Thymus (tissue), 11 donors: ENCODE data around the gene REN. TPM values are rescaled to one million over a fixed set of nuclear protein-coding genes. Genes with fewer than 3 reads are reported as not detected.

ENCODE experiments used
- DNase-seq, 9 donors: peaks; one replicate each; pipeline ENCODE4 v3.0.0-alpha.2; 2013; ENCODE audit warnings: low spot score in 9 of 9, low read depth in 6 of 9, missing footprints in 1 of 9
- H3K27ac ChIP-seq, 2 donors: one replicate each; pipeline ENCODE4 v1.5.1; 2013; ENCODE audit warnings: control low read depth in 1 of 2, low read depth in 1 of 2, low read length in 1 of 2, mild to moderate bottlenecking in 1 of 2, moderate library complexity in 1 of 2
- H3K27me3 ChIP-seq, 2 donors: one replicate each; pipeline ENCODE4 v1.5.1; 2013; ENCODE audit warnings: low read length in 1 of 2; ENCODE audit not compliant: control insufficient read depth in 2 of 2, insufficient read depth in 1 of 2
- H3K36me3 ChIP-seq, 2 donors: one replicate each; pipeline ENCODE4 v1.5.1; 2013; ENCODE audit warnings: low read length in 1 of 2, mild to moderate bottlenecking in 1 of 2, moderate library complexity in 1 of 2; ENCODE audit not compliant: control insufficient read depth in 2 of 2, insufficient read depth in 2 of 2
- H3K4me1 ChIP-seq, 2 donors: one replicate each; pipeline ENCODE4 v1.5.1; 2013; ENCODE audit warnings: low read length in 2 of 2; ENCODE audit not compliant: control insufficient read depth in 2 of 2, insufficient read depth in 2 of 2
- H3K4me3 ChIP-seq, 2 donors: one replicate each; pipeline ENCODE4 v1.5.1; 2013; ENCODE audit warnings: low read length in 2 of 2, control low read depth in 1 of 2, mild to moderate bottlenecking in 1 of 2
- H3K9me3 ChIP-seq, 2 donors: one replicate each; pipeline ENCODE4 v1.5.1; 2013; ENCODE audit warnings: low read length in 1 of 2, mild to moderate bottlenecking in 1 of 2; ENCODE audit not compliant: control insufficient read depth in 2 of 2, insufficient read depth in 1 of 2
- WGBS: extraction: QIAGEN DNeasy Blood & Tissue Kit; methylation state at CpG from one replicate; pipeline ENCODE4 v1.1.7; 2013; 5-methylcytosine and 5-hydroxymethylcytosine counted together
- polyA plus RNA-seq: library from polyadenylated mRNA; stranded (reverse); fragments of 200-250 nt; gene quantifications from one replicate; pipeline ENCODE4 v1.2.3, GENCODE V29; 2013
- total RNA-seq: library from RNA; stranded (reverse); fragments of 120-200 nt; gene quantifications from one replicate; pipeline ENCODE4 v1.2.4, GENCODE V29; 2013
- donor health status: healthy.

The REN gene
- total and polyA plus RNA-seq, 2 donors: 0.66 to 1.9 TPM

DNA sequence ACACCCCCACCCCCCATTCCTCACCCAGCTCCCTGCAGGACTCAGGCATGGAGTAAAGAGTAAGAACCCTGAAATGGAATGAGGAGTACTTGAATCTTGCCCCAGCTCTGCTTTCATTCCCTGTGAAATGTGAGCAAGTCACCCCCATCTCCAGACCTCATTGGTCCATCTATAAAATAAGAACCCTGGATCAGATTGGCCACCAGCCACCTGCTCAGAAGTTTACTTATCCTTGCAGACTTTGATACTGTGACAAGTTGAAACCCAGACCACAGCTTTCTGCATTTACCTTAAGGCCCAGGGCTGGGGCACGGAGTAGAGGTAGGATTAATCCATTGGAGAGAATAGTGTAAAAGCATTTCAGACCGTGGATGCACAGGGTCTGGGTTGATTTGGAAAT lies 27.9 kb upstream of the REN start:
- H3K4me3 ChIP-seq: no peak overlapping the region
- peaks cover 0 to 5% of the 10 kb centered on the region in 2 donors for H3K9me3 ChIP-seq
- H3K27me3 ChIP-seq: peaks cover 0 to 12% of the 10 kb centered on the region in 2 donors
- 93% methylated on average over 2 of the region's 2 CpGs for WGBS
- peaks cover 11 to 62% of the 10 kb centered on the region in 2 donors for H3K4me1 ChIP-seq
- no peaks in the 10 kb centered on the region for H3K36me3 ChIP-seq
- DNase-seq: no peak
- no peak overlapping the region for H3K27ac ChIP-seq

DNA sequence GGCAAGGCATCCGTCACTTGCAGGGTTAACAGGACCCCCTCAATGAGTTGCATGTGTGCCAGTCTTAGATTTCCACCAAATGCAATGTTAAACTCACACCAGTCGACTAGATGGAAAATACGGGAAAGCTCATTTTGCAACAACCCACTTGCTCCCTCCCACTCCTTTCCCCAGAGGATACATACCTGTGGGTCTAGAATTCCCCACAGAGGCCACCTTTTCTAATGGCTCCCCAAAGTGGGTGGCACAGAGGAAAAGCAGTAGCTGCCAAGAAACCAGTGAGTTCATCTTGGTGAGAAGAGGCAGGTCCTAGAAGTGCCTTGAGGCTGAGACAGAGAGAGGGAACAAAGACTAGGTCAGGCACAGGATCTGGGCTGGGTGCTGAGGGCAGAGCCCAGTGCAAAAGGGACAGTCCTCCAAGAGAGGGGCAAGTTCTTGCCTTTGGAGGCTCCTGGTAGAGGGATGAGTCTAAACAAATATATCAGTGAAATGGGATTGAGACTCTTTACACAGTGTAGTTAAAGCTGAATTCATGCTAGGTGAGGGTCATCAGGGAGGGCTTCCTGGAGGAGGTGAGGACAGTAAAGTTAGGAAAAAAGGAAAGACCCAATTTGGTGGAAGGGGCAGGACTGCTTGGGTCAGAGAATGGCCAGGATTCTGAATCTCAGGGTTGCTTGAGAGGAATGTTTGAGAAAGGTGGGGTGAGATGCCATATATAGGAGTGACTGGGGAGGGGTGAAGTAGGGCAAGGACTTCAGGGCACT lies 26.6 kb upstream of the REN start:
- H3K27me3 ChIP-seq: peaks cover 0 to 14% of the 10 kb centered on the region in 2 donors
- H3K4me3 ChIP-seq: no peak overlapping the region
- WGBS: 88% methylated on average over 3 of the region's 3 CpGs
- no peak for DNase-seq
- no peaks in the 10 kb centered on the region for H3K36me3 ChIP-seq
- H3K27ac ChIP-seq: no peak overlapping the region
- peaks cover 0 to 8% of the 10 kb centered on the region in 2 donors for H3K9me3 ChIP-seq
- peaks cover 11 to 65% of the 10 kb centered on the region in 2 donors for H3K4me1 ChIP-seq

DNA sequence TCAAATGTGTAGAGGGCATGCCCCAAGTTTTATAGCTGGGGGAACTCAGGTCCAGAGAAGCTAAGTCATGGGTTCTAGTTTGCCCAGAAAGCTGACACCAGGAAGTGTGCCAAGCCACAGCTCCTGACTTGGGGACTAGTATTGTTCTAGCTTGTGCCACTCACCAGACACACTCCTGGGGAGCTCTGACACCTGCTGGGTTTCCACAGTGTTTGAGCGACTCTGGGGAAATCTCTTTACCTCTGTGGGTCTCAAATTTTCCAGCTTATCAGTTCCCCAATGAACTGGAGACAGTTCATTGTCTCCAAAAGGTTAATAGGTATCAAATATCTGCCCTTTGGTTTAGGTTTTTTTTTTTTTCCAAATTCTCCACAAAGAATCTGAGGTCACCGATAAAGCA lies 25.9 kb upstream of the REN start:
- Histone ChIP-seq H3K4me3 (no peak overlapping the region), H3K4me1 (peaks cover 11 to 65% of the 10 kb centered on the region in 2 donors), H3K27me3 (peaks cover 0 to 11% of the 10 kb centered on the region in 2 donors), H3K27ac (no peak overlapping the region), H3K9me3 (peaks cover 0 to 8% of the 10 kb centered on the region in 2 donors), H3K36me3 (no peaks in the 10 kb centered on the region)
- WGBS: 100% methylated on average over 2 of the region's 2 CpGs
- DNase-seq: no peak

- Histone ChIP-seq H3K36me3 (no peaks in the 10 kb centered on the region), H3K4me1 (peaks cover 11 to 62% of the 10 kb centered on the region in 2 donors)
Measured at GRCh38 chr1:204191456-204191855, 25.3 kb upstream of the REN start.

GRCh38 chr1:204190212-204191211 lies 24.4 kb upstream of the REN start:
- Histone ChIP-seq H3K36me3 (no peaks in the 10 kb centered on the region), H3K4me3 (peak overlapping the region; percentile 28 to 38), H3K27me3 (peaks cover 0 to 6% of the 10 kb centered on the region in 2 donors), H3K9me3 (peaks cover 0 to 8% of the 10 kb centered on the region in 2 donors), H3K4me1 (peaks cover 11 to 61% of the 10 kb centered on the region in 2 donors), H3K27ac (peak overlapping the region; percentile 1 to 65)
- peak in 5 of 9 donors; percentile 48 to 76 (median 55) for DNase-seq
- WGBS: 13% methylated on average over 44 of the region's 44 CpGs

More at GRCh38 chr1:204191456-204191855, 25.3 kb upstream of the REN start:
- Histone ChIP-seq H3K27me3 (peaks cover 0 to 6% of the 10 kb centered on the region in 2 donors), H3K4me3 (no peak overlapping the region), H3K27ac (no peak overlapping the region), H3K9me3 (peaks cover 0 to 8% of the 10 kb centered on the region in 2 donors)
- 95% methylated on average over 7 of the region's 7 CpGs for WGBS
- DNase-seq: no peak

GRCh38 chr1:204188959-204189639 lies 23.0 kb upstream of the REN start:
- peaks cover 0 to 8% of the 10 kb centered on the region in 2 donors for H3K9me3 ChIP-seq
- 76% methylated on average over 11 of the region's 11 CpGs for WGBS
- no peak for DNase-seq

DNA sequence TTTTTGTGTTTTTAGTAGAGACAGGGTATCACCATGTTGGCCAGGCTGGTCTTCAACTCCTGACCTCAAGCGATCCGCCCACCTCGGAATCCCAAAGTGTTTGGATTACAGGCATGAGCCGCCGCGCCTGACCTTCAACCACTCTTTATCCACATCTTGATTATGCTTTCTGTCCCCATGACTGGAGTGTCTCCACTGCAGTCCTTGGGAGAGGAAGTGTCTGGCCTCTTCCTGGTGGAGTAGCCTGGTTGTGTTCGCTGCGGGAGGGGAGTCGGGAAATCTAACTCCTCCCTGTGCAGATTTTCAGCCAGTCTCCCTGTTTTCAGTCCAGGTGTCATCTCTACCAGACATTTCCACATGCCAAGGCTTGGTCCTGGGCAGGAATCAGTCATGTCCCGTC lies 20.5 kb upstream of the REN start:
- peaks cover 11 to 33% of the 10 kb centered on the region in 2 donors for H3K4me1 ChIP-seq
- peaks cover 0 to 6% of the 10 kb centered on the region in 2 donors for H3K27me3 ChIP-seq
- no peak for DNase-seq
- no peaks in the 10 kb centered on the region for H3K36me3 ChIP-seq
- H3K9me3 ChIP-seq: peaks cover 0 to 8% of the 10 kb centered on the region in 2 donors
- no peak overlapping the region for H3K27ac ChIP-seq
- 96% methylated on average over 10 of the region's 10 CpGs for WGBS
- no peak overlapping the region for H3K4me3 ChIP-seq

More at GRCh38 chr1:204188959-204189639, 23.0 kb upstream of the REN start:
- H3K4me1 ChIP-seq: peaks cover 11 to 51% of the 10 kb centered on the region in 2 donors
- no peak overlapping the region for H3K27ac ChIP-seq
- no peak overlapping the region for H3K4me3 ChIP-seq
- H3K36me3 ChIP-seq: no peaks in the 10 kb centered on the region
- peaks cover 0 to 6% of the 10 kb centered on the region in 2 donors for H3K27me3 ChIP-seq

DNA sequence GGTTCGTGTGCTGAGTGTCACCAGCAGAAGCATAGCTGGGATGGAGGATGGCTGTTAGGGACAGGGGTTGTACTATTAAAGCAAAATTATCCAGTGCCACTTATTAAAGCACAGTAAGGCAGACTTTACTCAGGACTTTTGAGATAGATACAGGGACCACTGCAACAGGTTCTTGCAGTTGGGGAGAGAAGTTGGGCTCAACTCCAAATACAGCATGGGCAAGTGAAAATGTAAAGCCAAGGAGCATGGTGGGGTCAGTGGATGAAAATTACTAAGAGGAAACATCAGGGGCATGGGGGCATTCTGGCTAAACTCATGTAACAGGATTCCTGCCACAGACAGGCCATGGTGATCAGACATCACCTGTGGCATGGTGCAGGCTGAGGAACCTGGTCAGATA lies 15.0 kb upstream of the REN start:
- DNase-seq: no peak
- Histone ChIP-seq H3K4me1 (no peaks in the 10 kb centered on the region), H3K4me3 (no peak overlapping the region), H3K36me3 (no peaks in the 10 kb centered on the region), H3K27me3 (no peaks in the 10 kb centered on the region), H3K9me3 (no peaks in the 10 kb centered on the region), H3K27ac (no peak overlapping the region)
- WGBS: 91% methylated on average over 1 of the region's 1 CpG
